K562 (cell line): Measurements from ENCODE around the gene ABT1. TPM values are rescaled to one million over a fixed set of nuclear protein-coding genes. Genes with fewer than 3 reads are reported as not detected.

ENCODE experiments used
- CCNT2 ChIP-seq: IDR thresholded peaks from 2 replicates; pipeline ENCODE4 v1.6.1; 2011; ENCODE audit warnings: borderline replicate concordance, low read depth, mild to moderate bottlenecking, moderate library complexity, mixed read lengths, low read length; ENCODE audit not compliant: insufficient read length; ENCODE audit errors: extremely low read depth
- DMBX1 ChIP-seq: fragments of 250-450 bp; sonication (Bioruptor Pico); IDR thresholded peaks from 2 replicates; pipeline ENCODE4 v1.8.0; 2022; ENCODE audit warnings: inconsistent platforms, mild to moderate bottlenecking, moderate library complexity, borderline replicate concordance
- EP300 ChIP-seq: IDR thresholded peaks from 2 replicates; pipeline ENCODE4 v1.6.1; 2012; ENCODE audit warnings: low read length, improper control_type of control experiment
- ETS2 ChIP-seq: IDR thresholded peaks from 2 replicates; pipeline ENCODE4 v1.6.1; 2016; ENCODE audit warnings: borderline replicate concordance, missing genetic modification characterization, mild to moderate bottlenecking, moderate library complexity, missing compliant biosample characterization; ENCODE audit not compliant: poor library complexity, severe bottlenecking
- HDAC8 ChIP-seq: fragments of 450-650 bp; IDR thresholded peaks from 2 replicates; pipeline ENCODE4 v1.6.1; 2016; ENCODE audit warnings: mild to moderate bottlenecking, missing genetic modification characterization, moderate library complexity, missing compliant biosample characterization
- HNRNPL ChIP-seq: fragments of 200-400 bp; formaldehyde crosslinking; IDR thresholded peaks from 2 replicates; pipeline ENCODE4 v1.6.1; 2017; ENCODE audit warnings: low read depth, mild to moderate bottlenecking, low read length
- JUN ChIP-seq, 2 experiments: sonication (generic) in 1 of 2; formaldehyde crosslinking in 1 of 2; IDR thresholded peaks; 2 replicates each; pipeline versions ENCODE4 v1.6.1 to v1.8.0; 2012 to 2022; ENCODE audit warnings: borderline replicate concordance in 2 of 2, mild to moderate bottlenecking in 2 of 2, improper control_type of control experiment in 1 of 2, low read depth in 1 of 2, low read length in 1 of 2, missing genetic modification reagents in 1 of 2
- JUND ChIP-seq, 2 experiments: IDR thresholded peaks; 2 replicates in 1 of 2; 3 replicates in 1 of 2; pipeline ENCODE4 v1.6.1; 2011; ENCODE audit warnings: borderline replicate concordance in 2 of 2, low read depth in 2 of 2, low read length in 2 of 2, improper control_type of control experiment in 1 of 2, missing biosample characterization in 1 of 2, missing genetic modification characterization in 1 of 2, missing genetic modification reagents in 1 of 2
- MXI1 ChIP-seq: IDR thresholded peaks from 2 replicates; pipeline ENCODE4 v1.6.1; 2011; ENCODE audit warnings: low read depth, mild to moderate bottlenecking, improper control_type of control experiment, low read length
- NFE2 ChIP-seq: IDR thresholded peaks from 2 replicates; pipeline ENCODE4 v1.6.1; 2014; ENCODE audit warnings: antibody characterized with exemption, low read depth
- RBM22 ChIP-seq: fragments of 200-400 bp; formaldehyde crosslinking; IDR thresholded peaks from 2 replicates; pipeline ENCODE4 v1.6.1; 2018; ENCODE audit warnings: low read length, low read depth; ENCODE audit not compliant: poor library complexity, severe bottlenecking
- TGIF2 ChIP-seq: sonication (generic); formaldehyde crosslinking; IDR thresholded peaks from 2 replicates; pipeline ENCODE4 v1.8.1; 2022; ENCODE audit warnings: mild to moderate bottlenecking, missing genetic modification reagents, moderate library complexity
- ZBTB1 ChIP-seq: sonication (generic); formaldehyde crosslinking; IDR thresholded peaks from 2 replicates; pipeline ENCODE4 v1.8.1; 2023; ENCODE audit warnings: missing genetic modification reagents, low read depth, mild to moderate bottlenecking, borderline replicate concordance
- ZNF551 ChIP-seq: fragments of 250-450 bp; sonication (Bioruptor Pico); IDR thresholded peaks from 2 replicates; pipeline ENCODE4 v1.5.0; 2021; ENCODE audit warnings: mild to moderate bottlenecking, moderate library complexity
- polyA plus RNA-seq, 8 experiments: library from polyadenylated mRNA; depleted of rRNA in 4 of 8; stranded (reverse) in 5 of 8; unstranded in 3 of 8; fragments of >200 nt; fragmentation: Nextera tagmentation in 2 of 8; fragmentation: Illumina TruSeq in 1 of 8; extraction: Ambion mirVana in 2 of 8; extraction: Trizol in 1 of 8; gene quantifications; 2 replicates each; pipeline versions ENCODE4 v1.2.1 to v1.2.3, GENCODE V29; 2011 to 2014; ENCODE audit warnings: inconsistent platforms in 1 of 8, missing spikeins in 1 of 8
- total RNA-seq, 7 experiments: library from RNA; depleted of rRNA in 6 of 7; stranded (reverse); fragments of >200 nt in 6 of 7; fragmentation: Illumina TruSeq in 2 of 7; extraction: Trizol in 2 of 7; gene quantifications; 2 replicates each; pipeline versions ENCODE4 v1.2.1 to v1.2.3, GENCODE V29; 2011 to 2021; ENCODE audit warnings: low replicate concordance in 1 of 7
- TF ChIP-seq, protein P1 (sequence below): fragments of 150-350 bp; IDR thresholded peaks from 2 replicates; pipeline ENCODE4 v1.6.1; 2014; ENCODE audit warnings: low read depth, mild to moderate bottlenecking, low read length, borderline replicate concordance
- TF ChIP-seq, protein P2 (sequence below): fragments of 250-450 bp; sonication (Bioruptor Pico); IDR thresholded peaks from 2 replicates; pipeline ENCODE4 v1.6.1; 2021; ENCODE audit warnings: mild to moderate bottlenecking
- TF ChIP-seq, protein P3 (sequence below): fragments of 450-650 bp; IDR thresholded peaks from 2 replicates; pipeline ENCODE4 v1.6.1; 2016; ENCODE audit warnings: borderline replicate concordance
- TF ChIP-seq, protein P4 (sequence below): fragments of 450-650 bp; IDR thresholded peaks from 2 replicates; pipeline ENCODE4 v1.6.1; 2016; ENCODE audit warnings: low read depth, mild to moderate bottlenecking, moderate library complexity

Gene ABT1
- total and polyA plus RNA-seq, 9 of the 15 experiments (the other 6 are each of a cell fraction or from before 2014, with no cell fraction given) = 8.8 to 52.7 (median 40.7) TPM

DNA sequence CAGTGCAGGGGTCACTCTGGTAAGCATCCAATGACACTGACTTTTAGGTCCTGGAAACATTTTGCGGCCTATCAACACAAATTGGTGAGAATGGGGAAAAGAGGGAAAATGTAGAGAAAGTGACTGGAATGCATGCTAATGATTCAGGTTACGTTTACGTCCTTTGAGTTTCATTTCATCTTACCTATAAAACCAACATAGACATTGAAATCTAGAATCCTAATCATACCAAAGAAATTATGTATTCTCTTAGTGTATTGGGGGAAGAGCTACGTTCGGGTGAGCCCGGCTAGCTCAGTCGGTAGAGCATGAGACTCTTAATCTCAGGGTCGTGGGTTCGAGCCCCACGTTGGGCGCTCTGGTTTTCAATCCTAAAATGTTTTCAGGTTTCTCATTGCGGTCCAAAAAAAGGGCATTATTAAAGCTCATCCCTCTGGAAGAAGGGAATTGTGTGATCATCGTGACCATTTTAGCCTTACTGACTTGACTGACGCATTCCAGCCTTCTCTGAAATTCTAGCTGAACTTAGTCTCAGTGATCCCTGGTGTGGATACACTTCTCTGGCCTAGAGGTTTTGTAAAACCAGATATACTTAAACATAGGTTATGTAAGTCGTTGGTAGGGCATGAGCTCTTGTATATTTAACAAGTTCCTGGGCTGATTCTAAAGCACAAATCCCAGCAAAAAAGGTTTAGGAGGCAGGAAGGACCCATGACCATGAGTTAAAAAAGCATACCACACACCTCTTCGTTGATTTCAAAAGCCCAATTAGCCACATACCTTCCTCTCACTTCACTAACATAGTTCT is 40.3 kb upstream of the ABT1 start (continued):
- no peak for TF ChIP-seq MXI1
- TF ChIP-seq RBM22 = no peak
- TF ChIP-seq, protein P1, sequence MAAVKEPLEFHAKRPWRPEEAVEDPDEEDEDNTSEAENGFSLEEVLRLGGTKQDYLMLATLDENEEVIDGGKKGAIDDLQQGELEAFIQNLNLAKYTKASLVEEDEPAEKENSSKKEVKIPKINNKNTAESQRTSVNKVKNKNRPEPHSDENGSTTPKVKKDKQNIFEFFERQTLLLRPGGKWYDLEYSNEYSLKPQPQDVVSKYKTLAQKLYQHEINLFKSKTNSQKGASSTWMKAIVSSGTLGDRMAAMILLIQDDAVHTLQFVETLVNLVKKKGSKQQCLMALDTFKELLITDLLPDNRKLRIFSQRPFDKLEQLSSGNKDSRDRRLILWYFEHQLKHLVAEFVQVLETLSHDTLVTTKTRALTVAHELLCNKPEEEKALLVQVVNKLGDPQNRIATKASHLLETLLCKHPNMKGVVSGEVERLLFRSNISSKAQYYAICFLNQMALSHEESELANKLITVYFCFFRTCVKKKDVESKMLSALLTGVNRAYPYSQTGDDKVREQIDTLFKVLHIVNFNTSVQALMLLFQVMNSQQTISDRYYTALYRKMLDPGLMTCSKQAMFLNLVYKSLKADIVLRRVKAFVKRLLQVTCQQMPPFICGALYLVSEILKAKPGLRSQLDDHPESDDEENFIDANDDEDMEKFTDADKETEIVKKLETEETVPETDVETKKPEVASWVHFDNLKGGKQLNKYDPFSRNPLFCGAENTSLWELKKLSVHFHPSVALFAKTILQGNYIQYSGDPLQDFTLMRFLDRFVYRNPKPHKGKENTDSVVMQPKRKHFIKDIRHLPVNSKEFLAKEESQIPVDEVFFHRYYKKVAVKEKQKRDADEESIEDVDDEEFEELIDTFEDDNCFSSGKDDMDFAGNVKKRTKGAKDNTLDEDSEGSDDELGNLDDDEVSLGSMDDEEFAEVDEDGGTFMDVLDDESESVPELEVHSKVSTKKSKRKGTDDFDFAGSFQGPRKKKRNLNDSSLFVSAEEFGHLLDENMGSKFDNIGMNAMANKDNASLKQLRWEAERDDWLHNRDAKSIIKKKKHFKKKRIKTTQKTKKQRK = no peak
- TF ChIP-seq, protein P2, sequence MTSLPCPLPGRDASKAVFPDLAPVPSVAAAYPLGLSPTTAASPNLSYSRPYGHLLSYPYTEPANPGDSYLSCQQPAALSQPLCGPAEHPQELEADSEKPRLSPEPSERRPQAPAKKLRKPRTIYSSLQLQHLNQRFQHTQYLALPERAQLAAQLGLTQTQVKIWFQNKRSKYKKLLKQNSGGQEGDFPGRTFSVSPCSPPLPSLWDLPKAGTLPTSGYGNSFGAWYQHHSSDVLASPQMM (CRISPR knock-in tag) = no peak
- TF ChIP-seq ETS2 (tag) = no peak
- no peak for TF ChIP-seq TGIF2
- no peak for TF ChIP-seq HNRNPL
- no peak for TF ChIP-seq CCNT2
- peak; percentile 56; the same call in 1 of the 2 replicates for TF ChIP-seq JUND (IDR thresholded peaks at IDR 0.05; ENCODE audit: borderline replicate concordance, low read depth, low read length)
- TF ChIP-seq JUND (tag; IDR thresholded peaks at IDR 0.05; ENCODE audit: borderline replicate concordance, low read depth, low read length) = no peak; the same call in 2 of the 3 replicates
- TF ChIP-seq, protein P3, sequence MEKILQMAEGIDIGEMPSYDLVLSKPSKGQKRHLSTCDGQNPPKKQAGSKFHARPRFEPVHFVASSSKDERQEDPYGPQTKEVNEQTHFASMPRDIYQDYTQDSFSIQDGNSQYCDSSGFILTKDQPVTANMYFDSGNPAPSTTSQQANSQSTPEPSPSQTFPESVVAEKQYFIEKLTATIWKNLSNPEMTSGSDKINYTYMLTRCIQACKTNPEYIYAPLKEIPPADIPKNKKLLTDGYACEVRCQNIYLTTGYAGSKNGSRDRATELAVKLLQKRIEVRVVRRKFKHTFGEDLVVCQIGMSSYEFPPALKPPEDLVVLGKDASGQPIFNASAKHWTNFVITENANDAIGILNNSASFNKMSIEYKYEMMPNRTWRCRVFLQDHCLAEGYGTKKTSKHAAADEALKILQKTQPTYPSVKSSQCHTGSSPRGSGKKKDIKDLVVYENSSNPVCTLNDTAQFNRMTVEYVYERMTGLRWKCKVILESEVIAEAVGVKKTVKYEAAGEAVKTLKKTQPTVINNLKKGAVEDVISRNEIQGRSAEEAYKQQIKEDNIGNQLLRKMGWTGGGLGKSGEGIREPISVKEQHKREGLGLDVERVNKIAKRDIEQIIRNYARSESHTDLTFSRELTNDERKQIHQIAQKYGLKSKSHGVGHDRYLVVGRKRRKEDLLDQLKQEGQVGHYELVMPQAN = peak; percentile 34; the same call in 1 of the 2 replicates
- no peak for TF ChIP-seq DMBX1 (CRISPR knock-in tag)
- peak; percentile 33; the same call in 1 of the 2 replicates for TF ChIP-seq NFE2
- TF ChIP-seq HDAC8 (tag) = 0 out of 2 replicates have a peak, but pooled peaks have one; percentile 25
- 0 out of 2 replicates have a peak, but pooled peaks have one; percentile 3 for TF ChIP-seq JUN (IDR thresholded peaks at IDR 0.05; ENCODE audit: borderline replicate concordance, low read depth, low read length)
- TF ChIP-seq JUN (CRISPR knock-in tag; IDR thresholded peaks at IDR 0.05; ENCODE audit: borderline replicate concordance) = no peak
- peak; percentile 70; the same call in 1 of the 2 replicates for TF ChIP-seq EP300
- TF ChIP-seq ZBTB1 (CRISPR knock-in tag) = no peak; the same call in 1 of the 2 replicates
- TF ChIP-seq ZNF551 (CRISPR knock-in tag) = no peak
- TF ChIP-seq, protein P4, sequence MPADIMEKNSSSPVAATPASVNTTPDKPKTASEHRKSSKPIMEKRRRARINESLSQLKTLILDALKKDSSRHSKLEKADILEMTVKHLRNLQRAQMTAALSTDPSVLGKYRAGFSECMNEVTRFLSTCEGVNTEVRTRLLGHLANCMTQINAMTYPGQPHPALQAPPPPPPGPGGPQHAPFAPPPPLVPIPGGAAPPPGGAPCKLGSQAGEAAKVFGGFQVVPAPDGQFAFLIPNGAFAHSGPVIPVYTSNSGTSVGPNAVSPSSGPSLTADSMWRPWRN = peak; percentile 45; the same call in 1 of the 2 replicates
